ENCODE measurements around the gene HS3ST3A1. TPM values are rescaled to one million over a fixed set of nuclear protein-coding genes. Genes with fewer than 3 reads are reported as not detected.

The HS3ST3A1 gene
- total RNA-seq, 1 experiment from 2014 or later, result not detected

GRCh38 chr17:13636951-13637350 is 35.2 kb upstream of the HS3ST3A1 start:
- DNase-seq (ENCODE audit: low read depth, low spot score), result no peak
- H3K27me3 ChIP-seq (ENCODE audit: insufficient read depth, low read length), result 0 out of 2 replicates have a peak, but pooled peaks cover 4% of the 10 kb centered on the region
- no peak overlapping the region for H3K27ac ChIP-seq (ENCODE audit: low read depth, low read length)
- H3K9me3 ChIP-seq (ENCODE audit: control insufficient read depth in 1 of 2, insufficient read depth in 1 of 2, low read depth in 1 of 2, low read length in 2 of 2), result no peaks in the 10 kb centered on the region
- POLR2A ChIA-PET, result no interaction called here
- CTCF ChIA-PET, result no interaction called here
- ATAC-seq, result no peak
- no TSS peak for BruUV-seq (replicated peaks)
- H3K79me2 ChIP-seq (ENCODE audit: insufficient read depth, low read length), result no peaks in the 10 kb centered on the region
- no peaks in the 10 kb centered on the region for H4K20me1 ChIP-seq (ENCODE audit: insufficient read depth)
- H3K9ac ChIP-seq (ENCODE audit: low read length), result no peak overlapping the region
- no peaks in the 10 kb centered on the region for H3K4me1 ChIP-seq (ENCODE audit: control insufficient read depth in 1 of 2, insufficient read depth in 2 of 2, low read length in 2 of 2)
- H3K36me3 ChIP-seq (ENCODE audit: control insufficient read depth in 1 of 2, insufficient read depth in 2 of 2, low read length in 2 of 2), result no peaks in the 10 kb centered on the region
- H2AFZ ChIP-seq (ENCODE audit: low read depth, low read length, poor library complexity, severe bottlenecking), result no peak overlapping the region
- H3K4me3 ChIP-seq (replicated peaks in 1 of 2; ENCODE audit: low read depth in 1 of 2, low read length in 2 of 2), result no peak overlapping the region
- intact Hi-C loops (cut with micrococcal nuclease), result no loop called here
- no peak for TF ChIP-seq JUND (IDR thresholded peaks at IDR 0.05)
- TF ChIP-seq ZNF274 (IDR thresholded peaks at IDR 0.05; ENCODE audit: low read depth, low read length), result no peak
- TF ChIP-seq, protein P1, sequence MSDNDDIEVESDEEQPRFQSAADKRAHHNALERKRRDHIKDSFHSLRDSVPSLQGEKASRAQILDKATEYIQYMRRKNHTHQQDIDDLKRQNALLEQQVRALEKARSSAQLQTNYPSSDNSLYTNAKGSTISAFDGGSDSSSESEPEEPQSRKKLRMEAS (IDR thresholded peaks at IDR 0.05), result no peak
- no peak for TF ChIP-seq TCF7L2 (IDR thresholded peaks at IDR 0.05; ENCODE audit: borderline replicate concordance, extremely low read depth, insufficient read depth, insufficient read length)
- TF ChIP-seq SRF (IDR thresholded peaks at IDR 0.05; ENCODE audit: low read depth), result no peak
- TF ChIP-seq, protein P2, sequence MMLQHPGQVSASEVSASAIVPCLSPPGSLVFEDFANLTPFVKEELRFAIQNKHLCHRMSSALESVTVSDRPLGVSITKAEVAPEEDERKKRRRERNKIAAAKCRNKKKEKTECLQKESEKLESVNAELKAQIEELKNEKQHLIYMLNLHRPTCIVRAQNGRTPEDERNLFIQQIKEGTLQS (IDR thresholded peaks at IDR 0.05), result no peak
- TF ChIP-seq ZBTB33 (IDR thresholded peaks at IDR 0.05; ENCODE audit: extremely low read depth, insufficient replicate concordance, low read length), result no peak
- TF ChIP-seq REST (IDR thresholded peaks at IDR 0.05; ENCODE audit: low read depth), result no peak
- no peak for TF ChIP-seq SP1 (IDR thresholded peaks at IDR 0.05; ENCODE audit: low read depth)
- TF ChIP-seq CBX3 (IDR thresholded peaks at IDR 0.05; ENCODE audit: low read depth), result no peak
- no peak for TF ChIP-seq POLR2A (IDR thresholded peaks at IDR 0.05; ENCODE audit: borderline replicate concordance, extremely low read depth, insufficient read depth, insufficient read length)
- TF ChIP-seq EZH2phosphoT487 (IDR thresholded peaks at IDR 0.05; ENCODE audit: borderline replicate concordance), result no peak
- TF ChIP-seq ZFX (IDR thresholded peaks at IDR 0.05), result no peak
- H3K4me2 ChIP-seq (ENCODE audit: low read length), result no peak overlapping the region
- RAD21 ChIA-PET (ENCODE audit: low non-redundant PET in 1 of 2, low total read pairs in 2 of 2, uncharacterized antibody in 2 of 2, unreplicated experiment in 2 of 2), result no interaction called here
- no peaks in the 10 kb centered on the region for H3K9me2 ChIP-seq (ENCODE audit: insufficient read depth)
